ENCODE measurements around the gene APOBEC3G.

Gene APOBEC3G

DNA sequence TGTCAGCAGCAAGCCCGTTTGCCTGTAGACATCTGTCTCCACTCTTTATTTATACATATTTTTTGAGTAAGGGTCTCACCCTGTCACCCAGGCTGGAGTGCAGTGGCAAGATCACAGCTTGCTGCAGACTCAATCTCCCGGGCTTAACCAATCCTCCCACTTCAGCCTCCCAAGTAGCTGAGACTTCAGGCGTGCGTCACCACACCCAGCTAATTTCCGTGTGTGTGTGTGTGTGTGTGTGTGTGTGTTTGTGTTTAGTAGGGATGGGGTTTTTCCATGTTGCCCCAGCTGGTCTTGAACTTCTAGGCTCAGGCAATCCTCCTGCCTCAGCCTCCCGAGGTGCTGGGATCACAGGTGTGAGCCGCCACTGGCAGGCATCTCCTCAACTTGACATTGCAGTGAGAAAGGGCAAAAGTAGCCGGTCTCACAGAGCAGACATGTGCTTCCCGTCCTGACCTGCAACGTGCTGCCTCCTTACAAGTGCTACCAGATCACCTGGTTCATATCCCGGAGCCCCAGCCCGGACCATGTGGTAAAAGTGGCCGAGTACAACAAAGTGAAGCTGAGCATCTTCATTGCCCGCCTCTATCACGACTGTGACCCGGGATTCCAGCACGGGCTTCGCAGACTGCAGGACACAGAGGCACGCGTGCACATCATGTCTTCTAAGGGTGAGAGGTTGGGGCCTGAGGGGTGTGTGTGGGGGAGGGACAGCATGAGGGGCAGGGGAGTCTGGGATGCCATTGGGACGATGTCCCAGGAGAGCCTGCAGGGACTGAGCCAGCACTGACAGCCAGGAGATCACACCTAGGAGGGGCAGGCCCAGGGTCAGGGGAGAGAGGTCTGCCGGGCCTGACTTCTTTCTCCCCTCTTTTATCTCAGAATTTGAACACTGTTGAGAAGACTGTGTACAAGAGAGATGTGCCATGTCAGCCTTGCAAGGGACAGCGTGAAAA is 14.3 kb downstream of the APOBEC3G start:
- DNase-seq (ENCODE audit: low read depth in 2 of 2) = no peak

DNA sequence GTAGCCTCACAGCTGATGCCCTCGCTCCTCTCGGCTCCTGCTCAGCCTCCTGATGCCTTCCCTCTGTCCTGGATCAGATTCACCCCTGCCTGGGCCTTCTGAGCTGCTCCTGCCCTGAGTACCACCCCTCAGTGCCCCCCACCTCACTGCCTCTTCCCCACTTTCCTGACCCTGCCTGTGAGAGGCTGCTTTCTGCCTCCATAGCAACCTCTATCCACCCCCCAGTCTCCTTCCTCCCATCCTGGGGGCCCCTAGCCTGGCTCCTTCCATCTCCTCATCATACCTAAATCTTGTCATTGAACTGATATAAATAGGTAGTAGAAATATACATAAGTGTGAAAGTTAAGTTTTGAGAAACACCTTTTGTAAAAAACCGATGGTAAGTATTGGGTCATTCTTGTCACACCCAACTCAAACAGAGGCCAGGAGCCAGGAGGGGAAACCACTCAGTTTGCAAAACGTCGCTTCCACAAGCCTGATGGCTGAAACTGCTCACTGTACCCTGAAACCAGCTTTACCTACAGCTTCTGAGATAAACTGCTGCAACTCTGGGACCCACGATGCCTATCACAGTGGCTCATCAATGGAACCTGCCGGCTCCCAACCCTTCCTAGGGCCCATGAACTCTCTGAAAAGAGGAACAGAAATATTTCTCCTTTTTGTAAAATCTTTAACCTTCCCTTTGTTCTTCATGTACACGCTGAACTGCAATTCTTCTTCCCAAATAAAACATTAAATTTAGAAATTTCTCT is 15.2 kb downstream of the APOBEC3G start:
- no peak for DNase-seq (ENCODE audit: low read depth in 2 of 2)

DNA sequence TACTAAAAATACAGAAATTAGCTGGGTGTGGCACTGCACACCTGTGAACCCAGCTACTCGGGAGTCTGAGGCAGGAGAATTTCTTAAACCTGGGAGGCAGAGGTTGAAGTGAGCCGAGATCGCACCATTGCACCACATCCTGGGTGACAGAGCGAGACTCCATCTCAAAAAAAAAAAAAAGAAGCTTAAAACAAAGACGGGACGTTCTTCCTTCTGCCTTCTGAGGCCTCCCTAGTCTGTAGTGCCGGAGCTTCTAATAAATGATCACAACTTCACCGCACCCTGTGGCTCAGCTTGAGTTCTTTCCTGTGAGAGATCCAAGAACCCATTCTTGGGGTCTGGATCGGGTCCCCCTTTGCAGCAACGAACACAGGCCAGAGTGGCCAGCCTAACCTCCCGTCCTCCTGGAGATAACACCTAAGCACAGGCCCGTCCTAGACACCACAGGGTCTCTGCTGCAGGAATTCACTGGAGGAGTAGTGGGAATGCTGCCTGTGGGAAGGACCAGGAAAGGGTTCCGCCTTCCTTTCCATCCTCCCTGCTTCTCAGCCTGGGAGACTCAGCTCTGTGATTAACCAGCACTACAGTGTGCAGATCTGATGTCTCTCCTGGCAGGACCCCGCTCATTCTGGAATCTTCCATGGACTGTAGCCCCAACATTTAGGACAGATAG is 17.8 kb downstream of the APOBEC3G start:
- DNase-seq (ENCODE audit: low read depth in 2 of 2) = no peak

DNA sequence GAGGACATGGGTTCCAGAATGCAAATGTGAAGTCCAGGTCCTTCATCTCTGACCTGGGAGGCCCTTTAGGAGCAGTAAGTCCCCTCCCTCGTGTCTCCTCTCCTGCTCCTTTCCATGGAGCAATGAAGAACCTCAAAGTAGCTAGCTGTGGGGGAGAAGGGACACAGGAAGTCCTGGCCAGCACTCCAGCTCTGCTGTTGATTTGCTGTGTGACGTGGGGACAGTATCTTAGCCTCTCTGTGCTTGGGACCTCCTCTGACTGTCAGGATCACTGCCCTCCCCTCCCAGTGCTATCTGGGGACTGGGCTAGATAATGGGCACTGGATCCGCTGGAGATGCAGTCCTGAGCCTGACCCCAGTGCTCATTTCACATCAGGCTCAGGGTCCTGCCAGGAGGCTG is 18.9 kb downstream of the APOBEC3G start:
- no peak for DNase-seq (ENCODE audit: low read depth in 2 of 2)

DNA sequence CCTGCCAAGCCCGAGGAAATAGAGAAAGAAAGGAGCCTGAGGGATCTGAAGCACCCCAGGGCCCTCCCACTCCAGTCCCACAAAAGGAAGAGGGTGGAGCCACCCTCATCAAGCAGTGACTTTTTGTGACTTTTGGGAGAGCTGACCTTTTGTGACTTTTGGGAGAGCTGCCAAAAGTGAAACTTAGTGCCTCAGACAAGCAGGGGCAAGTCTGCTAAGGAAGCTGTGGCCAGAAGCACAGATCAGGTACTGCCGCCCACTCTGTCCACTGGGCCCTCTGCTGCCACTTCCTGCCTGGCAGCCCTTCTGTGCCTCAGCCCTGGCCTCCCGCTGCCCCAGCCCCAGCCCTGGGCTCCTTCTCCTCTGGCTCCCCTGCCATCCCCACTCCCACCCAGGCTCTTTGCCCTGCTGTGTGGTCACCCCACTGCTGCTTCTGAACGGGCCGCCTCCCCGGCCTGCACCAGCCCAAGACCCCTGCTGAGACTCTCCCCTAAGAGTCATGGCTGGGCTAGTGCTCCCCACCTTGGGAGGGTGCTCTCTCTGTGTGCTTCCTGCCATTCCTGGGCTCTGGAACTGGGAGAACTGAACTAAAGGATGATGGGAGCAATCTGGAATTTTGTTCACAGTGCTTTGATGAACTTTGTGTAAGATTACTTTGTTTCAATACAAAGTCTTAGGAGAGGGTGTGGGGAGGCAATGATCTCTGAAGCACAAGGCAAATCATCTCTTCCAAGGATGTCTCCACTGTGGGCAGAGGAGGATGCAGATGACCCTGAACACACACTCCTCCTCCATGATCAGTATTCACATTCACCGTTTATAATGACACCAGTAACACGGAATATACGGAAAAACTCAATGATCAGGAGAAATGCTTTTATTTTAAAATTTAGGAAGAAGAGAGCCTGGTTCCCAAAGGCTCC is 20.3 kb downstream of the APOBEC3G start, which contains the start of gene APOBEC3H:
TSS of gene APOBEC3H (plus strand) at position 147 of the 923 bp plus-strand sequence. CDS start 3,035 bp downstream, outside the sequence.
- DNase-seq (ENCODE audit: low read depth in 2 of 2) = no peak

DNA sequence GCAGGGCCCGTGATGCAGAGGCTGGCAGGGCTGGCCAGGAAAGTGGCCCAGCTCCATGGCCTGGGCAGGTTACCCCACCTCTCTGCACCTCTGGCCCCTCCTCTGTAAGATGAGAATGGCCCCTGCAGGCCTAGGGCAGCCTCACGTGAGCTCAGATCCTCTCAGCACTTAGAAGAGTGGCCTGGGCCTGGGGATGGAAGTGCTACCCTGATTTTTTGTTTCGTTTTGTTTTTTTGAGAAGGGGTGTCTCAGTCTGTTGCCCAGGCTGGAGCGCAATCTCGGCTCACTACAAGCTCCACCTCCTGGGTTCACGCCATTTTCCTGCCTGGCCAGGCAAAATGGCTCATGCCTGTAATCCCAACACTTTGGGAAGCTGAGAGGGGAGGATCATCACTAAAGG is 21.0 kb downstream of the APOBEC3G start:
- no peak for DNase-seq (ENCODE audit: low read depth in 2 of 2)

DNA sequence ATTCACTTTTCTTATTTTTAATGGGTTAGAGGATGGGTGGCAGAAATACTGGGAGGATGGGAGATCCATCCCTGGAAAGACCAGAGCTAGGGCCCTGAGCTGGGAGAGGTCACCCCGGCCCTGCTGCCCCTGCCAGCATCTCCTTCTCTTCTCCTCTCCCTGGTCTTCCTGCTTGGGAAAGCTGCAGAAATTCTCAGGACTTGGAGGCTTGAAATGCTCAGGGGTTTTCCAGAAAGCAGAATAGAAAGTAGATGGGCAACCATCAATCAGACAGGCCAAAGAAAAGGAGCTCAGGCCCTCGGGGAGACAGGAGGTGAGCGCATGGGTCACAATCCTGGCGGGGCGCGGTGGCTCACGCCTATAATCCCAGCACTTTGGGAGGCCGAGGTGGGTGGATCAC is 21.5 kb downstream of the APOBEC3G start:
- no peak for DNase-seq (ENCODE audit: low read depth in 2 of 2)

DNA sequence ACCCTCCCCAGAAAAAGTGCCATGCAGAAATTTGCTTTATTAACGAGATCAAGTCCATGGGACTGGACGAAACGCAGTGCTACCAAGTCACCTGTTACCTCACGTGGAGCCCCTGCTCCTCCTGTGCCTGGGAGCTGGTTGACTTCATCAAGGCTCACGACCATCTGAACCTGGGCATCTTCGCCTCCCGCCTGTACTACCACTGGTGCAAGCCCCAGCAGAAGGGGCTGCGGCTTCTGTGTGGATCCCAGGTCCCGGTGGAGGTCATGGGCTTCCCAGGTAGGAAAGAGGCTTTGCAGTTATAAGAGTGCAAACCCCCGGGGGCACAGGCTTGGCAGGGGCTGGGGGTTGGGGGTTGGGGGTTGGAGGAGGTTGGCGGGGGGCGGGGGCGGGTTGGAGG is 24.2 kb downstream of the APOBEC3G start:
- no peak for DNase-seq (ENCODE audit: low read depth in 2 of 2)

DNA sequence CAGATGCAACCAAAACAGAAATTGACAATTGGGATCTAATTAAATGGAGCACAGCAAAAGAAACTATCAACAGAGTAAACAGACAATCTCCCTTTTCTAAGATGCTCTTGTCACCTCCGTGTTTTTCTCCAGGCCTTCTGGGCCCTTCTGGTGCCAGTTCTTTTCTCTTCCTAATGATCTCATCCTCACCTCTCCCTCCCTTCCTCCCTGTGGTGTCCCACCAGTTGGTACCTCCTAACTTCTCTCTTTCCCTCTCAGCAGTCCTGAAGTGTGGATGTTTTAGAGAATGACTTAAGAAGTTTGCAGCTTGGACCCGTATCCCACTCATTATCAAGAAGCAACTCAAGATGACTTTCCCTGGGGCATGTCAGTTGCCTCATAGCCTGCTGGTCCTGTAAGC is 26.4 kb downstream of the APOBEC3G start:
- no peak for DNase-seq (ENCODE audit: low read depth in 2 of 2)

DNA sequence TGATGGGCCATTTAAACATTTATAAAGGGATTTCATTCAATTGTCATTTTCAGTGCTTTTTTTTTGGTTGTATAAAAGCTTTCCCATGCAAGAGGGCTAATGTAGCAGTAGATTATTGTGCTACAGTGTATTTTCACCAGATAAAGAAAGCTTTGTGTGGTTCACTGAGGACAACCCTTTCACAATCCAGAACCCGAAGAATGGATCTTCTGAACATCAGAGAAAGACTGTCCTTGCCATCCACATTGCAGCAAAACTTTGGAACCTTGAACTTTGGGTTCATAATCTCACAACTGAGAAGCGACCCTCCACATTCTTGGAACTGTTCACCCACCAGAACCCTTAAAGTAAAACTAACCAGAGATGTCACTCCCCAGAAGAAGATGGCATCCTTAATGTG is 29.3 kb downstream of the APOBEC3G start:
- DNase-seq (ENCODE audit: low read depth in 2 of 2) = no peak

DNA sequence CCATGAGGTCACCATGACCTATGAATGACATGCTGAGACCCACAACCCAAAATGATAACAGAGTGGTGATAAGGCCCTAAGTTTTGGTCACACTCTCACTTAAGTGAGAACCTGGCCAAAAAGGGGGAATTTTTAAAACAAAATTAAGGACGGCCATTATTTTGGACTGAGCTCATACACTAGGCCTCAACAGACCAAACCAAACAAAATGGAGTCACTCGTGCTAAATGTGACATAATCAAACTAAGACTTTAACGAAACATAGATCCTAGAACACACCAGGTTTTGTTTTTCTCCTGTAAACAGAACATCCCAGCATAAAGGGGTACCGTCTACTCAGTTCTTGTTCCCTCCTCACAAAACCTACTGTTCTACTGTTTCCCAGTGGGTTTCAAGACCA is 31.4 kb downstream of the APOBEC3G start:
- no peak for DNase-seq (ENCODE audit: low read depth in 2 of 2)

DNA sequence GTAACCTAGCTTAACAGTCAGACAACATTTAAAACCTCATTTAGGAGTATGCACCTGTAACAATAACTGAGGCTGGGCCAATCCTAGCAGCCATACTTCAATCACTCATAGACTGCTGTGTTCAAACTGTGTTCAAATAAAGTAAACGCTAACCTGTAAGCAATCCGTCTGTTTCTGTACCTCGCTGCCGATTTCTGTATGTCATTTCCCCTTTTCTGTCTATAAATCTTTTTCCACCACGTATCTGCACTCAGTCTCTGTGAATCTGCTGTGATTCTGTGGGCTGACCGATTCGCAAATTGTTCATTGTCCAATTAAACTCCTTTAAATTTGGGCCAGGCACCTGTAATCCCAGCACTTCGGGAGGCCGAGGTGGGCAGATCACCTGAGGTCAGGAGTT is 32.3 kb downstream of the APOBEC3G start:
- no peak for DNase-seq (ENCODE audit: low read depth in 2 of 2)

DNA sequence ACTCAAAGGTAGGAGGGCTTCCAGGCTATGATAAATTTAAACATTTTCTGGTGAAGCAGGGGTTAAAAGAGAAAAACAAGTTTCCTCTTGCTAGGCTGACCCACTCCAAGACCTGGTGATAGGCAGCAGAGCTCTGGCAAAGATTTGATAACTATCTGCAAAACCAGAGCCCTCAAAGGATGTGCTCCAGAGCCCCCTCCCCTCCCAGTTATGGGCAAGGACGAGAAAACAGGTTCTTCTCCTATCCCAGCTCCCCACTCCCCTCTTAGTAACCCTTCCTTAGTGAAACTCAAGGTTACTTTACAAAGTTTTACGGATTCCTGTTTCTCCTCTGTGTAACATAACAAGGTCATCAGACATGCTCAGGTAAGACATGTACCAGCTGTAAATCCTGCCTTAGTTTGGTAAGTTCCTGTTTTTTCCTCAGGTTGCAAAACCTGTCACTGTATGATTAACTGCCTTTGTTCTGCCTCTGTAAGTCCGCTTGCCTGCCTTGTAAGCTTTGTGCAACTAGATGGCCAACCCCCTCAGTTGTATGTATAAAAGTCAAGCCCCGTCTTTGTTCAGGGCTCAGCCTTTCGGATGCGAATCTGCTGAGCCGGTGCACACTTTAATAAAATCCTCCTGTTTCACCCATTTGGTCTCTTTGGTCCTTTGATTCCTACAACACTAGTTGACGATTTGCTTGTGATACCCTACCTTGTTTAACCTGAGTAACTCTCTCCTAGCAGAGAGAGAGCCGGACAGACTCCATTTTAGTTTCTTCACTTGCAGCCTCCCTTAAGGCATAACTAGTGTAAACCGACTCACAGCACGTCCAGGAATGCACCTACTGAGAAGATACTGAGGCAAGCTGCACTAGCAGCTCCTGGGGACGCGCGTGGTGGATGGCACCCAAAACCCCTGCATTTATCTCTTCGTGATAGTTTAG is 33.8 kb downstream of the APOBEC3G start:
- no peak for DNase-seq (ENCODE audit: low read depth in 2 of 2)

DNA sequence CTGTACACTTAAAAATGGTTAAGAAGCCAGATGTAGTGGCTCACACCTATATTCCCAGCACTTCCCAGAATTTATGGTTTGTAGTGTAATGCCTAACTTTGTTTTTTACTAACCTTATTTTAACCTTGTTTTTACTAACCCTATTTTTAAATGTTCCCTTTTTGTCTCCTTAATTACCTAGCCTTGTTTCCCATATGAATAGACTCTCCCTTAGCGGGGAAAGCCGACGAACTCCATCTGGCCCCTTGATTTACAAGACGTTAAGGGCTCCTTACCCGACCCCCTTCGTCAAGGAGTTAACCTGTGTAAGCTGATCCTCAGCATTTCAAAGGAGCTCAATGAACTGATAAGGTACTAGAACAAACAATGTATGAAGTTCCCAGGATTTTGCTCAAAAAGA is 37.0 kb downstream of the APOBEC3G start:
- no peak for DNase-seq (ENCODE audit: low read depth in 2 of 2)

DNA sequence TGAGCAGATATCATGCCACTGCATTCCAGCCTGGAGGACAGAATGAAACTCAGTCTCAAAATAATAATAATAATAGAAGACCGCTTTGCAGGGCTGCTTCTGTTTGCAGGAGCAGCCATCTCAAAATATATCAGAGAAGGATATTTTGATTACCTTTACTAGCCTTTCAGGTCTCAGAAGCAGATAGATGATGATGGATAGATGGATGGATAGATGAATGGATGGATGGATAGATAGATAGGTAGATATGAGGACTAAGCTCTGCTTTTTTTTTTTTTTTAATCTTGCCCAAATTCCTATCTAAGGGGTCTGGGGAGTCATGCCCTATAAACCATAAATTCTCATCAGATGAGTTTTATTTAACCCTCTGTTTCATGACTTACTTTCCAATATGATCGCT is 38.5 kb downstream of the APOBEC3G start:
- DNase-seq (ENCODE audit: low read depth in 2 of 2) = no peak

DNA sequence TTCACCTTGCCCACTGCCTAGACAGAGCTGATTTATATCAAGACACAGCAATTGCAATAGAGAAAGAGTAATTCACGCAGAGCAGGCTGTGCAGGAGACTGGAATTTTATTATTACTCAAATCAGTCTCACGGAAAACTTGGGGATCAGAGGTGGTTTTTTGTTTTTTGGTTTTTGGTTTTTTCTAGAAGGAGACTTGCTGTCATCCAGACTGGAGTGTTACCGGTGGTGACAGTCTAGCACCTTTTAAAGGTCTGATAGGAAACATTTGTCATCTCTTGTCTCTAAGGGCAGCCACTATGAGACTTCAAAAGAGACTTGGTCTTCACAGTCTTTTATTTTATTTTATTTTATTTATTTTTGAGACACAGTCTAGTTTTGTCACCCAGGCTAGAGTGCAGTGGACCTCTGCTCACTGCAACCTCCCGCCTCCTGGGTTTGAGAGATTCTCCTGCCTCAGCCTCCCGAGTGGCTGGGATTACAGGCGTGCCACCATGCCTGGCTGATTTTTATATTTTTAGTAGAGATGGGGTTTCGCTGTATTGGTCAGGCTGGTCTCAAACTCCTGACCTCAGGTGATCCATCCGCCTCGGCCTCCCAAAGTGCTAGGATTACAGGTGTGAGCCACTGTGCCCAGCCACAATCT is 39.0 kb downstream of the APOBEC3G start:
- DNase-seq (ENCODE audit: low read depth in 2 of 2) = no peak

DNA sequence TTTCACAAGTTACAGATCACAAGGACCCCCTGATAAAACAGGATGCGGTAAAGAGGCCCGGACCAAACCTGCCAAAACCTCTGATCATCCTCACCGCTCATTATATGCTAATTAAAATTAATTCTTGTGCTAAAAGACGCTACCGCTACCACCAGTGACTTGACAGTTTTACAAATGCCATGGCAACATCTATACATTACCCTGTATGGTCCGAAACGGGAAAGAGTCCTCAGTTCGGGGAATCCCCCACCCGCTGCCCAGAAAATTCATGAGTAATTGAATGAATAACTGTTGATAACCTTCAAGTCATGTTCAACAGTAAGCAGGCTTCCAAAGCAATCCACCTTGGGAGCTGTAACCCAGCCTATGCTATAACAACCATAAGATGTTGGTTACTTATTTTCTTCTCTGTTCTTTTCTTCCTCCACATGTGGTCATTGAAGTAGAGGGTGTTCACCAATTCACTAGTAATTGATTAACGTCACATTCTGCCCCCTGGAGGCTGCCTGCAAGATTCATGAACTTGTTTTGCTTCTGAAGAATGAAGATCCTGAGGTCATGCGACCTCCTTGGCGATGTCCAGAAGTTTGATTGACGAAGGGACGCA is 40.6 kb downstream of the APOBEC3G start:
- DNase-seq (ENCODE audit: low read depth in 2 of 2) = peak; percentile 70 to 75

DNA sequence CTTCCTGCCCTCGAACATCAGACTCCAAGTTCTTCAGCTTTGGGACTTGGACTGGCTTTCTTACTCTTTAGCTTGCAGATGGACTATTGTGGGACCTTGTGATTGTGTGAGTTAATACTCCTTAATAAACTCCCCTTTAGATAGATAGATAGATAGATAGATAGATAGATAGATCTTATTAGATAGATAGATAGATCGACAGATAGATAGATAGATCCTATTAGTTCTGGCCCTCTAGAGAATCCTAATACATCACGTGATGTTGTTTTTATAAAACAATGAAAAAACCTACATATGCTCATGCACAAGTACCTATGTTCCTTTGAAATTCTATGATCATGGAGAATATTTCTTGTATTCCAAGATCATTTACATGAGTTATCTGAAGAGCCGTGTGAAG is 43.9 kb downstream of the APOBEC3G start:
- DNase-seq (ENCODE audit: low read depth in 2 of 2) = no peak
